Endothelial cell of umbilical vein (primary cell): ENCODE data around the gene GGA1.

Experiments used
- CTCF ChIP-seq, 2 donors: IDR thresholded peaks; 1 replicate in 1 of 2; 2 replicates in 1 of 2; pipeline ENCODE4 v1.5.1; 2011; ENCODE audit warnings: low read length in 2 of 2, mild to moderate bottlenecking in 2 of 2, moderate library complexity in 2 of 2, control low read depth in 1 of 2, inconsistent platforms in 1 of 2, low read depth in 1 of 2; ENCODE audit not compliant: insufficient read depth in 1 of 2; ENCODE audit errors: extremely low read depth in 1 of 2
- EZH2 ChIP-seq: IDR thresholded peaks from 2 replicates; pipeline ENCODE4 v1.6.1; 2012; ENCODE audit warnings: borderline replicate concordance, low read depth, mild to moderate bottlenecking, moderate library complexity, low read length, inconsistent platforms; ENCODE audit not compliant: severe bottlenecking
- FOS ChIP-seq: IDR thresholded peaks from 2 replicates; pipeline ENCODE4 v1.6.1; 2011; ENCODE audit warnings: mild to moderate bottlenecking, low read length, moderate library complexity, borderline replicate concordance; ENCODE audit not compliant: insufficient read depth
- GATA2 ChIP-seq: IDR thresholded peaks from 2 replicates; pipeline ENCODE4 v1.7.0; 2011; ENCODE audit warnings: low read depth, mild to moderate bottlenecking, moderate library complexity, mixed read lengths, low read length; ENCODE audit not compliant: insufficient read length, insufficient read depth
- JUN ChIP-seq: IDR thresholded peaks from 2 replicates; pipeline ENCODE4 v1.6.1; 2011; ENCODE audit warnings: borderline replicate concordance, low read depth; ENCODE audit not compliant: insufficient read length, insufficient read depth
- MAX ChIP-seq: IDR thresholded peaks from 2 replicates; pipeline ENCODE4 v1.6.1; 2011; ENCODE audit not compliant: insufficient read depth, insufficient read length
- MYC ChIP-seq: IDR thresholded peaks from one replicate; pipeline ENCODE4 v1.6.1; 2011; ENCODE audit warnings: mild to moderate bottlenecking, low read depth, low read length
- POLR2A ChIP-seq: IDR thresholded peaks from 2 replicates; pipeline ENCODE4 v1.6.1; 2012; ENCODE audit warnings: low read depth, mild to moderate bottlenecking, control low read depth, low read length
- POLR2AphosphoS5 ChIP-seq: IDR thresholded peaks from 2 replicates; pipeline ENCODE4 v1.6.1; 2012; ENCODE audit warnings: low read depth, mild to moderate bottlenecking, control low read depth, low read length, moderate library complexity; ENCODE audit not compliant: insufficient read depth

- TF ChIP-seq POLR2A = no peak
- no peak for TF ChIP-seq MYC
- TF ChIP-seq POLR2AphosphoS5 = no peak
- TF ChIP-seq CTCF (IDR thresholded peaks at IDR 0.05; ENCODE audit: extremely low read depth in 1 of 2, insufficient read depth in 1 of 2, low read depth in 1 of 2, low read length in 2 of 2) = no peak
- no peak for TF ChIP-seq EZH2
- no peak for TF ChIP-seq MAX
- TF ChIP-seq FOS = no peak
- no peak for TF ChIP-seq GATA2
- no peak for TF ChIP-seq JUN
These were observed 64.4 kb downstream of the GGA1 start for GRCh38 chr22:37672920-37673455.
